Measurements from ENCODE around the gene HPCAL4. TPM values are rescaled to one million over a fixed set of nuclear protein-coding genes. Genes with fewer than 3 reads are reported as not detected.

Gene HPCAL4
- total RNA-seq, 1 donor from 2014 or later: 0.60 TPM

- H3K27ac Mint-ChIP-seq: no peak overlapping the region
- H3K4me3 Mint-ChIP-seq: peak overlapping the region; percentile 27
- H3K36me3 Mint-ChIP-seq: peaks cover 1% of the 10 kb centered on the region
- H3K4me1 Mint-ChIP-seq: peaks cover 22% of the 10 kb centered on the region
- DNase-seq (ENCODE audit: low spot score in 2 of 2, unreplicated experiment in 2 of 2): no peak
- TF ChIP-seq CTCF (IDR thresholded peaks at IDR 0.05; ENCODE audit: unreplicated experiment): no peak
- peaks cover 83% of the 10 kb centered on the region for H3K27me3 Mint-ChIP-seq (ENCODE audit: low read depth)
- no peaks in the 10 kb centered on the region for H3K9me3 Mint-ChIP-seq
Observed at GRCh38 chr1:39633422-39633821, 57.8 kb downstream of the HPCAL4 start.

GRCh38 chr1:39632682-39633417, 58.4 kb downstream of the HPCAL4 start:
- Mint-ChIP-seq H3K27ac (no peak overlapping the region), H3K9me3 (no peaks in the 10 kb centered on the region), H3K27me3 (ENCODE audit: low read depth) (peaks cover 79% of the 10 kb centered on the region), H3K36me3 (peaks cover 1% of the 10 kb centered on the region), H3K4me3 (peak overlapping the region; percentile 27), H3K4me1 (peaks cover 22% of the 10 kb centered on the region)
- DNase-seq (ENCODE audit: low spot score in 2 of 2, unreplicated experiment in 2 of 2): peak; percentile 48 to 67
- no peak for TF ChIP-seq CTCF (IDR thresholded peaks at IDR 0.05; ENCODE audit: unreplicated experiment)

- DNase-seq (ENCODE audit: low spot score in 2 of 2, unreplicated experiment in 2 of 2): no peak
- no peaks in the 10 kb centered on the region for H3K9me3 Mint-ChIP-seq
- TF ChIP-seq CTCF (IDR thresholded peaks at IDR 0.05; ENCODE audit: unreplicated experiment): no peak
- H3K4me1 Mint-ChIP-seq: peaks cover 21% of the 10 kb centered on the region
- no peak overlapping the region for H3K27ac Mint-ChIP-seq
- no peak overlapping the region for H3K4me3 Mint-ChIP-seq
- peaks cover 76% of the 10 kb centered on the region for H3K27me3 Mint-ChIP-seq (ENCODE audit: low read depth)
- H3K36me3 Mint-ChIP-seq: peaks cover 1% of the 10 kb centered on the region
Observed at GRCh38 chr1:39632323-39632681, 58.9 kb downstream of the HPCAL4 start.

GRCh38 chr1:39631361-39632322, 59.6 kb downstream of the HPCAL4 start:
- Mint-ChIP-seq H3K9me3 (no peaks in the 10 kb centered on the region), H3K27ac (no peak overlapping the region), H3K4me3 (no peak overlapping the region), H3K27me3 (ENCODE audit: low read depth) (peaks cover 71% of the 10 kb centered on the region), H3K4me1 (peaks cover 21% of the 10 kb centered on the region), H3K36me3 (peaks cover 1% of the 10 kb centered on the region)
- DNase-seq (ENCODE audit: low spot score in 2 of 2, unreplicated experiment in 2 of 2): no peak
- no peak for TF ChIP-seq CTCF (IDR thresholded peaks at IDR 0.05; ENCODE audit: unreplicated experiment)

GRCh38 chr1:39628807-39629350, 62.4 kb downstream of the HPCAL4 start:
- no peak for TF ChIP-seq CTCF (IDR thresholded peaks at IDR 0.05; ENCODE audit: unreplicated experiment)
- Mint-ChIP-seq H3K27ac (no peak overlapping the region), H3K27me3 (ENCODE audit: low read depth) (peaks cover 60% of the 10 kb centered on the region), H3K9me3 (no peaks in the 10 kb centered on the region), H3K36me3 (peaks cover 1% of the 10 kb centered on the region), H3K4me1 (peaks cover 22% of the 10 kb centered on the region), H3K4me3 (no peak overlapping the region)
- no peak for DNase-seq (ENCODE audit: low spot score in 2 of 2, unreplicated experiment in 2 of 2)

Other genes starting within 250 kb of the HPCAL4 start
- gene BMP8A, start 199.8 kb downstream of the HPCAL4 start, total RNA-seq: 0.27 TPM in 1 of 3 replicates, not detected in the others
- gene PABPC4, start 114.6 kb downstream of the HPCAL4 start, total RNA-seq: 307 to 325 TPM (median 319 TPM) in 3 replicates
- 5.6 to 5.7 TPM (median 5.6 TPM) in 3 replicates for gene HEYL, start 51.8 kb downstream of the HPCAL4 start, total RNA-seq
- 0.34 TPM in 1 of 3 replicates, not detected in the others for gene NT5C1A, start 19.3 kb downstream of the HPCAL4 start, total RNA-seq
- 43.5 to 45.5 TPM (median 45.2 TPM) in 3 replicates for gene PPIE, start 47.4 kb upstream of the HPCAL4 start, total RNA-seq
- 0.20 to 0.65 TPM (median 0.22 TPM) in 3 replicates for gene OXCT2, start 79.9 kb upstream of the HPCAL4 start, total RNA-seq
- gene BMP8B, start 97.4 kb upstream of the HPCAL4 start, total RNA-seq: 0.14 to 0.31 TPM (median 0.18 TPM) in 3 replicates
- gene TRIT1, start 192.1 kb upstream of the HPCAL4 start, total RNA-seq: 38.6 to 40.3 TPM (median 39.5 TPM) in 3 replicates
- gene MYCL, start 210.5 kb upstream of the HPCAL4 start, total RNA-seq: 25.0 to 27.2 TPM (median 25.5 TPM) in 3 replicates

Measured in mesothelial cell of epicardium (in vitro differentiated cells).